Measurements from ENCODE around the gene SLIT3. TPM values are rescaled to one million over a fixed set of nuclear protein-coding genes. Genes with fewer than 3 reads are reported as not detected.

The SLIT3 gene
- total and polyA plus RNA-seq, 9 of the 15 experiments (the other 6 are each of a cell fraction or from before 2014, with no cell fraction given) = 0.01 to 0.04 TPM; not detected in 7

DNA sequence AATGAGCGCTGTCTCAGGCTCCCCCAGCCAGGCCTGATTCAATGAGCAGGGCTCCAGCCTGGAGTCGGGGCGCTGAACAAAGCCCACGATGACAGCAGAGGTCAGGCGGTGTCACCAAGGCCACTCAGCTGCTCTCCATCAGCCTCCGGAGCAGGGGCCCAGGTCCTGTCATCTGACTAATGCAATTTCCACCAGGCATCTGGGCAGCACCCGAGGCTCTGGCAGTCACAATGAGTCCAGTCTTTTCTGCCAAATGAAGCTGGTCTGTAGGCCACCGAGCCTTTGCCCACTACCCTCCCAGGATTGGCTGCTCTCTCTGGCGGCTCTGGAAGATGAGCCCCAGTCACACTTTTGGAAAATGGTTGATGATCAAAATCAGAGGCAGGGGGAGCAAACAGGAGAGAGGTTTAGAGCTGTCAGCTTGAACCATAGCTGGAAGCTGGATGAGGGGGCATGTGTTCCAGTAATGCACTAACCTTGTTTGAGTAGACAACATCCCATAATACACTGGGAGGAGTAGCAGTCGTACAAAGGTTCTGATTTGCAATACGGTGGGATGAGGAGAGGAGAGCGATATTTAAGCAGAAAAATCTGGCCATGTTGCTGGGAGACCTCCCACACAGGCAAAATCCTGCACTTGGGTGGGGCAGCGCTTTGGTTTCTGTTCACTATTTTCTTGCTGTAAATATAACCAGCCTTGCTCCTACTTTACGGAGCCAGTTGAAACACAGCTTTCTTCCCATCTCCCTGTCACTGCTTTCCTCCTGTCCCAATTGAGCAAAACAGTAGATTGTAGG is 415.4 kb downstream of the SLIT3 start:
- POLR2A ChIA-PET = interaction anchor here (1.3 kb wide), 1 partner anchor 13 kb away, joined by 3 read pairs; no protein-coding TSS in a partner anchor
- no TSS peak for BruUV-seq (replicated peaks)
- TF ChIP-seq RBFOX2 (IDR thresholded peaks at IDR 0.05; ENCODE audit: low read depth, low read length) = no peak
- no peak for TF ChIP-seq ZNF324 (CRISPR knock-in tag; IDR thresholded peaks at IDR 0.05)
- TF ChIP-seq RAD21 (CRISPR knock-in tag; conservative IDR thresholded peaks at IDR 0.05 in 1 of 2, IDR thresholded peaks at IDR 0.05 in 1 of 2) = no peak
- no peak for TF ChIP-seq ETS2 (tag; IDR thresholded peaks at IDR 0.05; ENCODE audit: borderline replicate concordance, poor library complexity, severe bottlenecking)
- no peak for TF ChIP-seq ZNF146 (CRISPR knock-in tag; IDR thresholded peaks at IDR 0.05; ENCODE audit: unreplicated experiment)
- no peak for TF ChIP-seq PTRF (tag; IDR thresholded peaks at IDR 0.05)
- TF ChIP-seq, protein P1, sequence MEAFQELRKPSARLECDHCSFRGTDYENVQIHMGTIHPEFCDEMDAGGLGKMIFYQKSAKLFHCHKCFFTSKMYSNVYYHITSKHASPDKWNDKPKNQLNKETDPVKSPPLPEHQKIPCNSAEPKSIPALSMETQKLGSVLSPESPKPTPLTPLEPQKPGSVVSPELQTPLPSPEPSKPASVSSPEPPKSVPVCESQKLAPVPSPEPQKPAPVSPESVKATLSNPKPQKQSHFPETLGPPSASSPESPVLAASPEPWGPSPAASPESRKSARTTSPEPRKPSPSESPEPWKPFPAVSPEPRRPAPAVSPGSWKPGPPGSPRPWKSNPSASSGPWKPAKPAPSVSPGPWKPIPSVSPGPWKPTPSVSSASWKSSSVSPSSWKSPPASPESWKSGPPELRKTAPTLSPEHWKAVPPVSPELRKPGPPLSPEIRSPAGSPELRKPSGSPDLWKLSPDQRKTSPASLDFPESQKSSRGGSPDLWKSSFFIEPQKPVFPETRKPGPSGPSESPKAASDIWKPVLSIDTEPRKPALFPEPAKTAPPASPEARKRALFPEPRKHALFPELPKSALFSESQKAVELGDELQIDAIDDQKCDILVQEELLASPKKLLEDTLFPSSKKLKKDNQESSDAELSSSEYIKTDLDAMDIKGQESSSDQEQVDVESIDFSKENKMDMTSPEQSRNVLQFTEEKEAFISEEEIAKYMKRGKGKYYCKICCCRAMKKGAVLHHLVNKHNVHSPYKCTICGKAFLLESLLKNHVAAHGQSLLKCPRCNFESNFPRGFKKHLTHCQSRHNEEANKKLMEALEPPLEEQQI (IDR thresholded peaks at IDR 0.05) = no peak
- TF ChIP-seq FOXA1 (IDR thresholded peaks at IDR 0.05; ENCODE audit: borderline replicate concordance) = no peak
- TF ChIP-seq NR3C1 (CRISPR knock-in tag; IDR thresholded peaks at IDR 0.05) = no peak
- TF ChIP-seq, protein P2, sequence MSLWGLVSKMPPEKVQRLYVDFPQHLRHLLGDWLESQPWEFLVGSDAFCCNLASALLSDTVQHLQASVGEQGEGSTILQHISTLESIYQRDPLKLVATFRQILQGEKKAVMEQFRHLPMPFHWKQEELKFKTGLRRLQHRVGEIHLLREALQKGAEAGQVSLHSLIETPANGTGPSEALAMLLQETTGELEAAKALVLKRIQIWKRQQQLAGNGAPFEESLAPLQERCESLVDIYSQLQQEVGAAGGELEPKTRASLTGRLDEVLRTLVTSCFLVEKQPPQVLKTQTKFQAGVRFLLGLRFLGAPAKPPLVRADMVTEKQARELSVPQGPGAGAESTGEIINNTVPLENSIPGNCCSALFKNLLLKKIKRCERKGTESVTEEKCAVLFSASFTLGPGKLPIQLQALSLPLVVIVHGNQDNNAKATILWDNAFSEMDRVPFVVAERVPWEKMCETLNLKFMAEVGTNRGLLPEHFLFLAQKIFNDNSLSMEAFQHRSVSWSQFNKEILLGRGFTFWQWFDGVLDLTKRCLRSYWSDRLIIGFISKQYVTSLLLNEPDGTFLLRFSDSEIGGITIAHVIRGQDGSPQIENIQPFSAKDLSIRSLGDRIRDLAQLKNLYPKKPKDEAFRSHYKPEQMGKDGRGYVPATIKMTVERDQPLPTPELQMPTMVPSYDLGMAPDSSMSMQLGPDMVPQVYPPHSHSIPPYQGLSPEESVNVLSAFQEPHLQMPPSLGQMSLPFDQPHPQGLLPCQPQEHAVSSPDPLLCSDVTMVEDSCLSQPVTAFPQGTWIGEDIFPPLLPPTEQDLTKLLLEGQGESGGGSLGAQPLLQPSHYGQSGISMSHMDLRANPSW (CRISPR knock-in tag; IDR thresholded peaks at IDR 0.05) = no peak
- no peak for TF ChIP-seq CREBBP (IDR thresholded peaks at IDR 0.05; ENCODE audit: low read depth, low read length)
- TF ChIP-seq CREM (IDR thresholded peaks at IDR 0.05; ENCODE audit: low read depth) = no peak
- TF ChIP-seq IRF1 (CRISPR knock-in tag; IDR thresholded peaks at IDR 0.05; ENCODE audit: borderline replicate concordance) = no peak
- TF ChIP-seq RNF2 (IDR thresholded peaks at IDR 0.05) = no peak

More for the DNA sequence above, 415.4 kb downstream of the SLIT3 start:
- CTCF ChIA-PET (ENCODE audit: low intra/inter-chr PET ratio) = no interaction called here
- 2% methylated on average over 14 of the region's 14 CpGs for WGBS (ENCODE audit: insufficient coverage, low coverage, missing lambda C conversion rate)
- no peak overlapping the region for H3K27ac ChIP-seq (ENCODE audit: extremely low read depth, low read depth, low read length)
- no peaks in the 10 kb centered on the region for H3K36me3 ChIP-seq (ENCODE audit: control insufficient read depth, insufficient read depth, low read length)
- no peaks in the 10 kb centered on the region; the same call in 1 of the 2 replicates for H4K20me1 ChIP-seq (replicated peaks; ENCODE audit: control insufficient read depth, insufficient read depth, low read length)
- no peaks in the 10 kb centered on the region for H3K9me3 ChIP-seq (replicated peaks; ENCODE audit: control insufficient read depth, insufficient read depth, low read depth, low read length)
- no peak for DNase-seq (ENCODE audit: extremely low read depth in 1 of 4, low spot score in 3 of 4)
- no peak overlapping the region for H2AFZ ChIP-seq (ENCODE audit: low read depth, low read length)
- H3K79me2 ChIP-seq (ENCODE audit: control insufficient read depth, insufficient read depth, low read length) = no peaks in the 10 kb centered on the region
- peaks cover 5 to 27% of the 10 kb centered on the region in 2 experiments; a peak in 4 of 5 replicates for H3K27me3 ChIP-seq (ENCODE audit: control insufficient read depth in 2 of 2, insufficient read depth in 2 of 2, low read length in 2 of 2)
- H3K9ac ChIP-seq (ENCODE audit: insufficient read depth in 1 of 2, low read depth in 2 of 2, low read length in 2 of 2) = no peak overlapping the region; a peak in 1 of 4 replicates
- no peaks in the 10 kb centered on the region for H3K9me1 ChIP-seq (ENCODE audit: control insufficient read depth, insufficient read depth, low read length)
- FAIRE-seq = no peak
- no peak overlapping the region for H3K4me3 ChIP-seq
- H3K4me2 ChIP-seq (ENCODE audit: insufficient read depth, low read length) = no peak overlapping the region
- no peaks in the 10 kb centered on the region for H3K4me1 ChIP-seq (replicated peaks in 1 of 2; ENCODE audit: control insufficient read depth in 2 of 2, insufficient read depth in 2 of 2, low read length in 2 of 2)
- intact Hi-C loops (cut with micrococcal nuclease) (no loop called here), in situ Hi-C loops (cut with MboI) (no loop called here)
- no peak for ATAC-seq
